SK-N-SH (cell line): ENCODE measurements around the gene OR52L1.

ENCODE experiments used
- FOSL2 ChIP-seq: IDR thresholded peaks from 2 replicates; pipeline ENCODE4 v1.4.0; 2012; ENCODE audit warnings: low read depth, mild to moderate bottlenecking, moderate library complexity, borderline replicate concordance
- TF ChIP-seq, protein P1 (sequence below): fragments of 200-600 bp; sonication (generic); IDR thresholded peaks from 2 replicates; pipeline ENCODE4 v1.6.1; 2017; ENCODE audit warnings: antibody characterized with exemption, mild to moderate bottlenecking, moderate library complexity

DNA sequence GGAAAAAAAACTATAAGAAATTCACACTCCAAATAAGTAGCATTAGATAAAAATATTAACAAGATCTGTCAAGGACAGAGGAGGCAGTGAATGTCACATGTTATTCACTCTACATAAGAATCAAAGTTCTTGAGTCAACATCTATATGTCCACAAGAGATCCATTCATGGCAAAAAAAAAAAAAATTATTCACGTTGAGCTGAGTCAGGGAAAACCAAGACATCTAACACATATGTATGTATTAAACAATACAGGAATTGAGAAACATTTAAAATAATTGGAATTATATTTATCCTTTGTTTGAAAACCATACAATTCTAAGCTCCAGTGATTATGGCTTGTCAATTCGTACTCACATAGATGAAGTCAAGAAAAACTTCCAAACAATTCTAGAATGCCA lies 19.8 kb downstream of the OR52L1 start:
- no peak for TF ChIP-seq FOSL2
- TF ChIP-seq, protein P1, sequence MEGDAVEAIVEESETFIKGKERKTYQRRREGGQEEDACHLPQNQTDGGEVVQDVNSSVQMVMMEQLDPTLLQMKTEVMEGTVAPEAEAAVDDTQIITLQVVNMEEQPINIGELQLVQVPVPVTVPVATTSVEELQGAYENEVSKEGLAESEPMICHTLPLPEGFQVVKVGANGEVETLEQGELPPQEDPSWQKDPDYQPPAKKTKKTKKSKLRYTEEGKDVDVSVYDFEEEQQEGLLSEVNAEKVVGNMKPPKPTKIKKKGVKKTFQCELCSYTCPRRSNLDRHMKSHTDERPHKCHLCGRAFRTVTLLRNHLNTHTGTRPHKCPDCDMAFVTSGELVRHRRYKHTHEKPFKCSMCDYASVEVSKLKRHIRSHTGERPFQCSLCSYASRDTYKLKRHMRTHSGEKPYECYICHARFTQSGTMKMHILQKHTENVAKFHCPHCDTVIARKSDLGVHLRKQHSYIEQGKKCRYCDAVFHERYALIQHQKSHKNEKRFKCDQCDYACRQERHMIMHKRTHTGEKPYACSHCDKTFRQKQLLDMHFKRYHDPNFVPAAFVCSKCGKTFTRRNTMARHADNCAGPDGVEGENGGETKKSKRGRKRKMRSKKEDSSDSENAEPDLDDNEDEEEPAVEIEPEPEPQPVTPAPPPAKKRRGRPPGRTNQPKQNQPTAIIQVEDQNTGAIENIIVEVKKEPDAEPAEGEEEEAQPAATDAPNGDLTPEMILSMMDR: no peak
